SK-N-SH (cell line): ENCODE measurements around the gene TRPC3. TPM values are rescaled to one million over a fixed set of nuclear protein-coding genes. Genes with fewer than 3 reads are reported as not detected.

ENCODE experiments used
- CTCF ChIA-PET: fragments of 300-600, 350-600 bp; formaldehyde crosslinking; extraction: SDS; loops from one replicate; lab custom pipeline; 2021; lab: Yijun Ruan, JAX
- POLR2A ChIA-PET: fragments of 350-600 bp; sonication (Branson Sonifier 250); formaldehyde crosslinking; extraction: SDS; loops from one replicate; lab custom pipeline; 2020; ENCODE audit warnings: antibody characterized with exemption, inconsistent platforms; lab: Yijun Ruan, JAX
- DNase-seq: peaks from one replicate; pipeline ENCODE4 v3.0.0; 2012
- H2AFZ ChIP-seq: fragments of 200-600 bp; sonication (generic); 2 replicates; pipeline ENCODE4 v1.8.1; 2016; ENCODE audit warnings: antibody characterized with exemption, mild to moderate bottlenecking, low read depth
- H3F3A ChIP-seq: fragments of 200-600 bp; sonication (generic); replicated peaks from 2 replicates; pipeline ENCODE3; 2016; ENCODE audit warnings: antibody characterized with exemption, mild to moderate bottlenecking; ENCODE audit not compliant: insufficient read depth
- H3K27ac ChIP-seq, 2 experiments: fragments of 200-500 bp in 1 of 2; fragments of 200-600 bp in 1 of 2; sonication (Bioruptor generic) in 1 of 2; sonication (generic), shearing (Covaris generic) in 1 of 2; 2 replicates each; pipeline versions ENCODE4 v1.5.1 to v1.6.1; 2014 to 2016; ENCODE audit warnings: low read depth in 2 of 2, inconsistent platforms in 1 of 2, low read length in 1 of 2, mild to moderate bottlenecking in 1 of 2, mixed read lengths in 1 of 2
- H3K27me3 ChIP-seq: fragments of 200-600 bp; sonication (generic), shearing (Covaris generic); 2 replicates; pipeline ENCODE4 v1.6.1; 2016; ENCODE audit warnings: mixed run types; ENCODE audit not compliant: insufficient read depth
- H3K36me3 ChIP-seq, 2 experiments: fragments of 200-500 bp in 1 of 2; fragments of 200-600 bp in 1 of 2; sonication (Bioruptor generic) in 1 of 2; sonication (generic) in 1 of 2; replicated peaks in 1 of 2; 2 replicates each; pipeline versions ENCODE3 to v1.5.1; 2014 to 2016; ENCODE audit warnings: low read length in 1 of 2, mild to moderate bottlenecking in 1 of 2; ENCODE audit not compliant: insufficient read depth in 2 of 2, control insufficient read depth in 1 of 2
- H3K4me1 ChIP-seq, 2 experiments: fragments of 200-500 bp in 1 of 2; fragments of 200-600 bp in 1 of 2; sonication (Bioruptor generic) in 1 of 2; sonication (generic), shearing (Covaris generic) in 1 of 2; 2 replicates each; pipeline versions ENCODE4 v1.5.1 to v1.6.1; 2014 to 2016; ENCODE audit warnings: low read depth in 1 of 2, low read length in 1 of 2, mixed run types in 1 of 2; ENCODE audit not compliant: insufficient read depth in 2 of 2, control insufficient read depth in 1 of 2
- H3K4me2 ChIP-seq: fragments of 200-600 bp; sonication (generic), shearing (Covaris generic); 2 replicates; pipeline ENCODE4 v1.6.1; 2017; ENCODE audit warnings: mixed run types
- H3K4me3 ChIP-seq, 2 experiments: fragments of 200-500 bp in 1 of 2; fragments of 200-600 bp in 1 of 2; sonication (Bioruptor generic) in 1 of 2; sonication (generic), shearing (Covaris generic) in 1 of 2; 2 replicates each; pipeline versions ENCODE4 v1.5.1 to v1.8.1; 2014 to 2016; ENCODE audit warnings: low read depth in 2 of 2, inconsistent platforms in 1 of 2, low read length in 1 of 2, mild to moderate bottlenecking in 1 of 2, mixed read lengths in 1 of 2, moderate library complexity in 1 of 2
- H3K79me2 ChIP-seq: fragments of 200-600 bp; sonication (generic); 2 replicates; pipeline ENCODE4 v1.8.1; 2017; ENCODE audit warnings: mild to moderate bottlenecking; ENCODE audit not compliant: insufficient read depth
- H3K9ac ChIP-seq: fragments of 200-600 bp; sonication (generic); 2 replicates; pipeline ENCODE4 v1.6.1; 2017; ENCODE audit warnings: mixed run types
- H3K9me2 ChIP-seq: fragments of 200-600 bp; sonication (generic); 2 replicates; pipeline ENCODE4 v1.6.1; 2017; ENCODE audit warnings: mixed run types
- H3K9me3 ChIP-seq: fragments of 200-600 bp; sonication (generic); 2 replicates; pipeline ENCODE4 v1.6.1; 2017; ENCODE audit warnings: mixed run types, mild to moderate bottlenecking, moderate library complexity
- H4K20me1 ChIP-seq: fragments of 200-600 bp; sonication (generic); 2 replicates; pipeline ENCODE4 v1.6.1; 2017; ENCODE audit warnings: mild to moderate bottlenecking, mixed run types; ENCODE audit not compliant: insufficient read depth
- EZH2phosphoT487 ChIP-seq: fragments of 200-600 bp; sonication (generic); IDR thresholded peaks from 2 replicates; pipeline ENCODE4 v1.6.1; 2017; ENCODE audit warnings: low read depth, mixed run types, mild to moderate bottlenecking, antibody characterized with exemption, moderate library complexity, borderline replicate concordance
- FOXJ3 ChIP-seq: sonication (generic); formaldehyde crosslinking; IDR thresholded peaks from 2 replicates; pipeline ENCODE4 v1.5.1; 2020; ENCODE audit warnings: mild to moderate bottlenecking, missing genetic modification reagents
- FOXM1 ChIP-seq: IDR thresholded peaks from 2 replicates; pipeline ENCODE4 v1.4.0; 2012; ENCODE audit warnings: low read depth, mild to moderate bottlenecking
- GABPA ChIP-seq: IDR thresholded peaks from 2 replicates; pipeline ENCODE4 v1.4.0; 2012; ENCODE audit warnings: low read depth, mild to moderate bottlenecking
- GATA2 ChIP-seq: sonication (generic); formaldehyde crosslinking; IDR thresholded peaks from 2 replicates; pipeline ENCODE4 v1.5.0; 2020; ENCODE audit warnings: mild to moderate bottlenecking, missing genetic modification reagents
- MEF2A ChIP-seq: IDR thresholded peaks from 2 replicates; pipeline ENCODE4 v1.4.0; 2012; ENCODE audit warnings: low read depth, borderline replicate concordance
- NFIC ChIP-seq: IDR thresholded peaks from 2 replicates; pipeline ENCODE4 v1.4.0; 2012; ENCODE audit warnings: borderline replicate concordance
- NRF1 ChIP-seq: IDR thresholded peaks from 2 replicates; pipeline ENCODE4 v1.6.1; 2012; ENCODE audit warnings: low read depth, mild to moderate bottlenecking, low read length
- PBX3 ChIP-seq: IDR thresholded peaks from 2 replicates; pipeline ENCODE4; 2012
- RXRA ChIP-seq: IDR thresholded peaks from 2 replicates; pipeline ENCODE4 v1.4.0; 2012; ENCODE audit warnings: low read depth, mild to moderate bottlenecking, borderline replicate concordance
- SMC3 ChIP-seq: IDR thresholded peaks from 2 replicates; pipeline ENCODE4 v1.6.1; 2012; ENCODE audit warnings: low read depth, low read length, improper control_type of control experiment
- TCF12 ChIP-seq: IDR thresholded peaks from 2 replicates; pipeline ENCODE4 v1.4.0; 2012
- TEAD4 ChIP-seq: IDR thresholded peaks from 2 replicates; pipeline ENCODE4 v1.4.0; 2012; ENCODE audit warnings: mild to moderate bottlenecking, borderline replicate concordance; ENCODE audit not compliant: insufficient read depth
- USF1 ChIP-seq: IDR thresholded peaks from 2 replicates; pipeline ENCODE4 v1.4.0; 2012; ENCODE audit warnings: low read depth, borderline replicate concordance
- YY1 ChIP-seq: IDR thresholded peaks from 2 replicates; pipeline ENCODE4 v1.4.0; 2012; ENCODE audit warnings: low read depth, mild to moderate bottlenecking
- WGBS: methylation state at CpG from one replicate; pipeline ENCODE4 v1.1.6; 2017; ENCODE audit warnings: low lambda C conversion rate; 5-methylcytosine and 5-hydroxymethylcytosine counted together
- polyA plus RNA-seq, 3 experiments: library from polyadenylated mRNA; depleted of rRNA; stranded (reverse); fragments of >200 nt; gene quantifications; 2 replicates each; pipeline ENCODE4 v1.2.3, GENCODE V29; 2012

The TRPC3 gene
- polyA plus RNA-seq, 1 of the 3 experiments (the other 2 are of a cell fraction), result not detected

GRCh38 chr4:121885115-121885514 is 66.7 kb downstream of the TRPC3 start:
- H3K27me3 ChIP-seq, result peaks cover 6% of the 10 kb centered on the region; the same call in 1 of the 2 replicates
- H3K27ac ChIP-seq, result no peak overlapping the region
- no peak for DNase-seq
- WGBS, result 20% methylated on average over 2 of the region's 2 CpGs
- no peak for TF ChIP-seq TEAD4
- no peak for TF ChIP-seq NFIC
- TF ChIP-seq FOXM1, result no peak
- H3K9ac ChIP-seq, result no peak overlapping the region
- H3K9me2 ChIP-seq, result no peaks in the 10 kb centered on the region
- ChIA-PET POLR2A (no interaction called here), CTCF (interaction anchor here (1.3 kb wide), 1 partner anchor 15 kb away, joined by 6 read pairs; no protein-coding TSS in a partner anchor)
- no peak overlapping the region for H3K4me3 ChIP-seq
- no peaks in the 10 kb centered on the region for H3K36me3 ChIP-seq
- H3K9me3 ChIP-seq, result no peaks in the 10 kb centered on the region
- H3K4me1 ChIP-seq, result no peaks in the 10 kb centered on the region
- H3K4me2 ChIP-seq, result no peak overlapping the region
- H3F3A ChIP-seq, result no peaks in the 10 kb centered on the region
- no peaks in the 10 kb centered on the region for H4K20me1 ChIP-seq
- no peak overlapping the region for H2AFZ ChIP-seq
- no peaks in the 10 kb centered on the region for H3K79me2 ChIP-seq

- Histone ChIP-seq H2AFZ (no peak overlapping the region), H3F3A (no peaks in the 10 kb centered on the region), H3K4me2 (no peak overlapping the region), H3K36me3 (no peaks in the 10 kb centered on the region), H3K79me2 (no peaks in the 10 kb centered on the region), H3K4me1 (no peaks in the 10 kb centered on the region), H4K20me1 (no peaks in the 10 kb centered on the region), H3K27me3 (peaks cover 12% of the 10 kb centered on the region; the same call in 1 of the 2 replicates), H3K9me3 (no peaks in the 10 kb centered on the region), H3K9me2 (no peaks in the 10 kb centered on the region), H3K9ac (no peak overlapping the region), H3K27ac (no peak overlapping the region), H3K4me3 (no peak overlapping the region)
- WGBS, result 5% methylated on average over 3 of the region's 3 CpGs
- CTCF ChIA-PET, result no interaction called here
- TF ChIP-seq GATA2 (no peak), RXRA (no peak), NRF1 (no peak)
- no peak for DNase-seq
- POLR2A ChIA-PET, result no interaction called here
Observed at GRCh38 chr4:121881158-121881557, 70.7 kb downstream of the TRPC3 start.

GRCh38 chr4:121879135-121879534 is 72.7 kb downstream of the TRPC3 start:
- no peak overlapping the region for H3K4me3 ChIP-seq
- DNase-seq, result no peak
- H3K79me2 ChIP-seq, result no peaks in the 10 kb centered on the region
- H2AFZ ChIP-seq, result no peak overlapping the region
- H3F3A ChIP-seq, result no peaks in the 10 kb centered on the region
- no peak for TF ChIP-seq YY1
- no peak for TF ChIP-seq SMC3
- TF ChIP-seq USF1, result no peak
- TF ChIP-seq MEF2A, result no peak
- no peak for TF ChIP-seq FOXM1
- TF ChIP-seq EZH2phosphoT487, result no peak
- no peak for TF ChIP-seq FOXJ3 (CRISPR knock-in tag)
- TF ChIP-seq PBX3, result no peak
- no peak for TF ChIP-seq GABPA
- TF ChIP-seq TCF12, result no peak
- no peak overlapping the region for H3K9ac ChIP-seq
- no peaks in the 10 kb centered on the region for H4K20me1 ChIP-seq
- no peak overlapping the region for H3K27ac ChIP-seq
- H3K36me3 ChIP-seq, result no peaks in the 10 kb centered on the region
- H3K9me2 ChIP-seq, result no peaks in the 10 kb centered on the region
- no peaks in the 10 kb centered on the region for H3K9me3 ChIP-seq
- CTCF ChIA-PET, result no interaction called here
- H3K27me3 ChIP-seq, result peaks cover 12% of the 10 kb centered on the region; the same call in 1 of the 2 replicates
- H3K4me1 ChIP-seq, result no peaks in the 10 kb centered on the region
- no peak overlapping the region for H3K4me2 ChIP-seq
- POLR2A ChIA-PET, result no interaction called here
